Breast epithelium (tissue), 3 donors: ENCODE data around the gene ZHX3.

Experiments
- CTCF ChIP-seq, 3 donors: fragments of 450-650 bp; IDR thresholded peaks; one replicate each; pipeline ENCODE4 v1.5.1; 2016 to 2017; ENCODE audit warnings: antibody characterized with exemption in 3 of 3, mild to moderate bottlenecking in 3 of 3, moderate library complexity in 3 of 3
- POLR2A ChIP-seq: fragments of 450-650 bp; IDR thresholded peaks from one replicate; pipeline ENCODE4 v1.6.1; 2016; ENCODE audit warnings: antibody characterized with exemption, mild to moderate bottlenecking, moderate library complexity
- POLR2AphosphoS5 ChIP-seq, 3 donors: sonication (generic); formaldehyde crosslinking; IDR thresholded peaks; one replicate each; pipeline ENCODE4 v1.6.1; 2017; ENCODE audit warnings: antibody characterized with exemption in 3 of 3

GRCh38 chr20:41366546-41367392 is 49.2 kb upstream of the ZHX3 start, which contains the start of gene EMILIN3:
- TF ChIP-seq POLR2A: no peak
- TF ChIP-seq CTCF (IDR thresholded peaks at IDR 0.05): no peak
- TF ChIP-seq POLR2AphosphoS5 (IDR thresholded peaks at IDR 0.05): no peak
